Liver (tissue), 3 donors: ENCODE results near the gene CCDC141.

Experiments used
- ATF3 ChIP-seq: IDR thresholded peaks from 2 replicates; pipeline ENCODE4 v1.6.1; 2016; ENCODE audit warnings: antibody characterized with exemption
- CTCF ChIP-seq: fragments of 150-350 bp; IDR thresholded peaks from 2 replicates; pipeline ENCODE4 v1.5.1; 2017; ENCODE audit warnings: improper control_type of control experiment, low read depth, low read length; ENCODE audit not compliant: missing input control
- HNF4G ChIP-seq: IDR thresholded peaks from 2 replicates; pipeline ENCODE4 v1.6.1; 2016; ENCODE audit warnings: antibody characterized with exemption
- YY1 ChIP-seq: IDR thresholded peaks from 2 replicates; pipeline ENCODE4 v1.6.1; 2016; ENCODE audit warnings: antibody characterized with exemption, mild to moderate bottlenecking
- ZBTB33 ChIP-seq: IDR thresholded peaks from 2 replicates; pipeline ENCODE4 v1.6.1; 2016; ENCODE audit warnings: antibody characterized with exemption
- donor health status: healthy.
- donor health status: healthy.

- no peak for TF ChIP-seq ZBTB33
- no peak for TF ChIP-seq CTCF
- no peak for TF ChIP-seq HNF4G
- TF ChIP-seq ATF3 = no peak
- no peak for TF ChIP-seq YY1
These were observed 156.9 kb downstream of the CCDC141 start for GRCh38 chr2:178892751-178893625.
